GM21515 (cell line): ENCODE measurements around the gene PLK5.
"Not testable (repeated sequence)": the region's sequence is repeated elsewhere in the genome, so short reads cannot be mapped to it uniquely, and the experiment has no call there.

Source experiments
- ATAC-seq: cut with Tn5 transposase; IDR thresholded peaks from one replicate; pipeline ENCODE4 v1.9.1; 2021; ENCODE audit not compliant: unreplicated experiment

PLK5 gene

GRCh38 chr19:1491114-1491848, 32.6 kb upstream of the PLK5 start, which contains the start of gene REEP6:
Gene REEP6, plus strand, starts transcription at chr19:1491181. Its CDS starts 89 bp downstream, at chr19:1491270.
- no peak for ATAC-seq

GRCh38 chr19:1491849-1492170, 32.1 kb upstream of the PLK5 start:
- ATAC-seq, result no peak

- no peak for ATAC-seq
Observed at GRCh38 chr19:1492474-1493006, 31.3 kb upstream of the PLK5 start.

GRCh38 chr19:1494115-1494815, 29.6 kb upstream of the PLK5 start:
- no peak for ATAC-seq

DNA sequence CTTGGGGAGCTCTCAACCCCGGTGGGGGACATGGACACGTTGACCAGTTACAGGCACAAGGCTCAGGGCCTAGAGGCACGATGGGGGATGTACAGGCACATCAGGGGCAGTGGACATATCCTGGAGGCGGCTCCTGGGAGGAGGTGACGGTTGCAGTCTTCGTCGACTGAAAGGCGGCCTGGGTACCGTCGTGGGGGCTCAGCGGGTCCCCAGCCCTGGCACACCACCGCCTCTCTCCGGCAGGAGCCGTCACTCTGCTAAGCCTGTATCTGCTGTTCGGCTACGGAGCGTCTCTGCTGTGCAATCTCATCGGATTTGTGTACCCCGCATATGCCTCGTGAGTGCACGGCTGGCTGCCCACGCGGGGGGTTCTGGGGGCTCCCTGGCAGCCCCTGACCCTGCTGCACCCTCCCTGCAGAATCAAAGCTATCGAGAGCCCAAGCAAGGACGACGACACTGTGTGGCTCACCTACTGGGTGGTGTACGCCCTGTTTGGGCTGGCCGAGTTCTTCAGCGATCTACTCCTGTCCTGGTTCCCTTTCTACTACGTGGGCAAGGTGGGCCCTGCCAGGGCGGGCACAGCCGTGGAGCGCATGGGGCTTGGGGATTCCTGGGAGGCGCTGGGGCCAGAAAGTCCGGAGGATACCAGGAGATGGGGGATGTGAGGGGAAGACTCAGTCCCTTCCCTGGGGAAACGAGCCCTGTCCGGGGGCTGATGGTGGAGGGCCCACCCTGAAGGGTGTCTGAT, 28.7 kb upstream of the PLK5 start:
- ATAC-seq, result no peak

DNA sequence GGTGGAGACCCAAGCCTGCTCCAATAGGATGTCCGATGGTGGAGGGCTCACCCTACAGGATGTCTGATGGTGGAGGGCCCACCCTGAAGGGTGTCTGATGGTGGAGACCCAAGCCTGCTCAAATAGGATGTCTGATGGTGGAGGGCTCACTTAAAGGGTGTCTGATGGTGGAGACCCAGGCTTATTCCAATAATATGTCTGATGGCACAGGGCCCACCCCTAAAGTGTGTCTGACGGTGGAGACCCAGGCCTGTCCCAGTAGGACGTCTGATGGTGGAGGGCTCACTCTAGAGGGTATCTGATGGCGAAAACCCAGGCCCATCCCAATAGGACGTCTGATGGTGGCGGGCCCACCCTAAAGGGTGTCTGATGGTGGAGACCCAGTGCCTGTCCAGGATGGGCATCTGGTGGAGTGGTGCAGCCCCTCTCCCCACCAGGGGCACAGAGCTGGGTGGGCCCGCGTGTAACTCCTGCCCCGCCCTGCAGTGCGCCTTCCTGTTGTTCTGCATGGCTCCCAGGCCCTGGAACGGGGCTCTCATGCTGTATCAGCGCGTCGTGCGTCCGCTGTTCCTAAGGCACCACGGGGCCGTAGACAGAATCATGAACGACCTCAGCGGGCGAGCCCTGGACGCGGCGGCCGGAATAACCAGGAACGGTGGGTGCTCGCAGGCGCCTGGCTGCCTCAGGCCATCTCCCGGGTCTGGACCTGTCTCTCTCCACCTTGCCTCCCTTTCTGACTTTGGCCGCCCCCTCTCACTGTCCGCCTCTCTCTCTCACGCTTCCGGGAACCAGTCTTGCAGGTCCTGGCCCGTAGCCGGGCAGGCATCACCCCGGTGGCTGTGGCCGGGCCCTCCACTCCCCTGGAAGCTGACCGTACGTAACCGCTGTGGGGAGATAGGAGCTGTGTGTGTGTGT, 27.8 kb upstream of the PLK5 start:
- no peak for ATAC-seq

DNA sequence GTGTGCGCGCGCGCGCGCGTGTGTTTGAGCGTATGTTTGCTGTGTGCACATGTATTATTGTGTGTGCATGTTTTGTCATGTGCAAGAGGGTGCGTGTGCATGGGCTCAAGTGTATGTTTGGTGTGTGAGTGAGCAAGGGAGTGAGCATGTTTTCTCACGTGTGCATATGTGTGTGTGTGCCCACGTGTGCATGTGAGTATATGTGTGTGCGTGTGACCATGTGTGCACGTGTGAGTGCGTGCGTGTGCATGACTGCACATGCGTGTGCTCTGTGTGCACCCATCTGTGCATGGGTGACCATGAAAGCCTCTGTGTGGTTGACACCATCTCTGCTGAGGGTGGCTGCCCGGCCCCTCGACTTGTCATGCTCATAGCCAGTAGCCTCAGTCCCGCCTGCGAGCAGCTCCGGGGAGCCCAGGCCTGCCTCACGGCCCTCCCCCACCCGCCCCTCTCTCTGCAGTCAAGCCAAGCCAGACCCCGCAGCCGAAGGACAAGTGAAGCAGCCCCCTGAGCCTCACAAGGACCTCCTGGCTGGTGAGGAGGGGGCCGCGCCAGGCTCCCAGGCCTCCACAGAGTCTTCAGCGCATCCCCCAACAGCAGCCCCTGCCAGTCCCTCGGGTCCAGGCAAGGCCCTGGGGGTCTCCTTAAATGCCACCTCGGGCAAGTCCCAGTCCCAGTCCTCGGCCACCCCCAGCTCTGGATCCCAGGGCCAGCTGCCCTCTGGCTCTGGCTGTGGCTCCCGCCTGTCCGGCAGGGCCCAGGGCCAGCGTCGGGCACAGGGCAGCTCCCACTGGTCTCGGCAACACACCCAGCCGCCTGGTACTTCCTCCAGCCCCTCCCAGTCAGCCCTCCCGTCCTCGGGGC, 26.9 kb upstream of the PLK5 start:
- ATAC-seq, result no peak

DNA sequence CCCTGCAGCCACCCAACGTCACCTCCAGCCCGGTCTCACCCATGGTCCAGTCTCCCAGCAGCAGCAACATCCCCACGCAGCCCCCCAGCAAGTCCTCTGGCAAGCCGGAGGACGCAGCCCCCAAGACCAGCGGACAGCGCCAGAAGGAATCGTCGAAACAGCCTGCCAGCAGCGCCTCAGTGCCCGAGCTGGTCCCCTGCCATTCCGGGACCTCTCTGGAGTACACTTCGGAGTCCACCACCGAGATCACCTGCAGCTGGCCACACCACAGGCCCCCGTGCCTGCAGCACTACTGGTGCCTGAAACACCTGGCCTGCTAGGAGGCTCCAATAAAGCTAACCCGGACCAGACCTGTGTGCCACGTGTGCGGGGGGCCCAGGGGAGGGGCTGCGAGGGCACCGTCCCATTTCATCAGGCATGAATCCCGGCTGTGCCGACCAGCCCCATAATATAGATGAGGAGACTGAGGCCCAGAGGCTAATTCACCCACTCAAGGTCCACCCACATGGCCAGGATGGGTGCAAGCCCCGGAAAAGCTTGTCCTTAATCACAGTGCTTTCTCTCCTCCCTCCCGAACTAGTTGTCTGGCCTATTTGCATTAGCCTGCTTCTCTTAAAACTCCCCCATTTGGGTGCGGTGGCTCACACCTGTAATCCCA, 26.2 kb upstream of the PLK5 start:
- ATAC-seq, result no peak

GRCh38 chr19:1499231-1499630, 24.6 kb upstream of the PLK5 start:
- not testable (repeated sequence) for ATAC-seq

DNA sequence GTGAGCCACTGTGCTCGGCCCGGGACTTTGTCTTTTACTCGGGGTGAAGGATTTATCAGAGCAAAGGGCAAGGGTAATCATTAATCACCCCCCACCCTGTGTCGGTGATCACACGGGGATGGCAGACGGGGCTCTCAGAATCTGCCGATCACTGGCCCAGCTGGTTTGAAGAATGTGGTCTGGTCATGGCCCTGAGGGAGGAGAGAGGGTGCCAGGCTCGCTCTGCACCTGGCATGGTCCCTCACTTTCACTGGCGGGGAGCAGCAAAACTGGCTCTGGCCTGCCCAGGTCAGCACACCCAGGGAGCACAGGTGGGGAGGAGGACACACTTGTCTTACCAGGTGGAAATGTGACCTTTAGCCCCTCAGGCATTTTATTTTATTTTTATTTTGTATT, 22.7 kb upstream of the PLK5 start:
- ATAC-seq, result no peak

- ATAC-seq, result no peak
Observed at GRCh38 chr19:1502433-1503088, 21.3 kb upstream of the PLK5 start.

DNA sequence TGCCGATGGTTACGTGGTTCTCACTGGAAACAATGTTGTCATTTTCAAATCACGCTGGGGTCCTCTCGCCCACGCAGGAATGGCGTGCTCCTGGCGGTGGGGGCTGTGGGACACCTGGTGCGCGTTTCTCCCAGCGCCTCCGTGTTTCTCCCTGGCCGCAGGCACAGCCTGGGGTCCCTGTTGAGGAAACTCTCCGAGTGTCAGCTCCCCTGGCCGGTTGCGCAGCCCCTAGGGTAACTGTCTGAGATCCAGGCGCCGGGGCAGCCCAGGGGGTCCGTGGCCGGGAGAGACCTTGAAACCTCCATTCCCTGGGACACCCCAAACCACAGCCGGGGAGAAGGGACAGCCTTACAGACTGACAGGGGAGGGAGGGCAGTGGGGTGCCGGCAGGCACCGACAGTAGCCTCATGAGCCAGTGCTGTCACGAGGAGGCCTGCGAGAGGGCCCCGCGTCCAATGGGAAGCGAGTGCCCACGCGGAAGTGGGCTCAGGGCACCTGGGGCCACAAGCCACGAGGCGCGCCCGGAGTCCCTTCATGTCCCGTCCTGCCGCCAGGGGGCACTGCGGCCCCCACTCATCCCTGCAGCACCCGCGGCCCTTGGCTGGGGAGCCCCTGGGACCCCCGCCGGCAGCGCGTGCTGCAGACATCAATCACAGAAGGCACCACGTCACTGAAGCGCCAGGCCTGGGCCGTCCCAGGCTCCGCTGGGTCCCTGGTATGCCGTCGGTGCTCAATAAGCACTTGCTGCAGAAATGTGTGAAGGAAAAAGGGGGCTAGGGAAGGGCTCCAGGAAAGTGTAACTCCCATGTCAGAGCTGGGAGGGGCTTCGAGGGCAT, 20.6 kb upstream of the PLK5 start:
- ATAC-seq, result no peak

- ATAC-seq, result no peak
Observed at GRCh38 chr19:1503925-1504773, 19.7 kb upstream of the PLK5 start.

DNA sequence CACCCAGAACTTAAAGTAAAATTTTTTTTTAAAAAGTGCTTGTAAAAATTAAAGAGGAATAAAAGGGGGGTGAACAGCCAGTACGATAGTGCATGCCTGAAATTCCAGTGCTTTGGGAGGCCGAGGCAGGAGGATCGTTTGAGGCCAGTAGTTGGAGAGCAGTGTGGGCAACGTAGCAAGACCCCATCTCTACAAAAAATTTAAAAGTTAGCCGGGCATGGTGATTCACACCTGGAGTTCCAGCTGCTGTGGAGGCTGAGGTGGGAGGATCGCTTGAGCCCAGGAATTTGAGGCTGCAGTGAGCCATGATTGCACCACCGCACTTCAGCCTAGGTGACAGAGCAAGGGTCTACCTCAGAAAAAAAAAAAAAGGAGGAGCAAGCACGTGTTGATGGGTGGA, 18.9 kb upstream of the PLK5 start:
- ATAC-seq, result no peak

DNA sequence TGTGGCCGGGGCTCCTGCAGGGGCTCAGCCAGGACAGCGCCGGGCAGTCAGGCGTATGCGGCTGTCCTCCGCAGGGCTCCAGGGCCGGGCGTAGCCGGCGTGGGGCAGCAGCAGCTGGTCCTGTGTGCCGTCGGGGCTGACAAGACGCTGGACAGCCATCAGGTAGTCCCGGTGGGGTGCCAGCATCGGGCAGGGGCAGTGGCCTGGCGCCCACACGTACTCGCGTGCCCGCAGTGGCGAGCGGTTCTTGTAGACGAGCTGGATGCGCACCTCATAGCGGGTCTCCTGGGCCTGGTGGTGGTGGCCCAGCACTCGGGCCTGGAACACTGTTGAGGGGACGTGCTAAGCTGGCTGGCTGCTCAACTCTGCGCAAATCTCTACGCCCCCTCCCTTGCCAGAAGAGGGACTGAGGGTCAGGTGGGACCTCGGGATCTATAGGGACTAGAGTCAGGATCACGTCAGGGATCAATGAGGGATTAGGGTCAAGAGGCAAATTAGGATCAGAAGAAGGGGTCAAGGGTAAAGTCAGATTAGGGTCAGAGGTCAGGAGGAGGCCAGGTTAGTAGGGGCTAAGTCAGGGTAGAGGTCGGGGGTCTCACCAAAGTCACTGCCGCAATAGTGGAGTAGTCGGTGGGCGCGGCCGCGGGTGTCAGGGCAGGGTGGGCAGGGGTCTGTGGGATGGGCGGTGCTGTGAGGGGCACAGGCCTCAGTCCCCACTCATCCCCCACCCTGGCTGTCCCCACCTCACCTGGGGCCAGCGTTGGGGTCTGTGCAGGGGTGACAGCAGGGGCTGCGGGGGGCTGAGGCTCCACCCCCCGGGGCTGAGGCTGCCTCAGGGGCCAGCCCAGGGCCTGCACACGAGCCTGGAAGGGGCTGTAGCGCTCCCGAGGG, 17.6 kb upstream of the PLK5 start:
- ATAC-seq, result no peak

GRCh38 chr19:1507192-1507660, 16.7 kb upstream of the PLK5 start:
- ATAC-seq, result no peak
